ENCODE measurements around the gene SRGAP2B.
"Not testable (repeated sequence)": the region's sequence is repeated elsewhere in the genome, so short reads cannot be mapped to it uniquely, and the experiment has no call there.

SRGAP2B gene

DNA sequence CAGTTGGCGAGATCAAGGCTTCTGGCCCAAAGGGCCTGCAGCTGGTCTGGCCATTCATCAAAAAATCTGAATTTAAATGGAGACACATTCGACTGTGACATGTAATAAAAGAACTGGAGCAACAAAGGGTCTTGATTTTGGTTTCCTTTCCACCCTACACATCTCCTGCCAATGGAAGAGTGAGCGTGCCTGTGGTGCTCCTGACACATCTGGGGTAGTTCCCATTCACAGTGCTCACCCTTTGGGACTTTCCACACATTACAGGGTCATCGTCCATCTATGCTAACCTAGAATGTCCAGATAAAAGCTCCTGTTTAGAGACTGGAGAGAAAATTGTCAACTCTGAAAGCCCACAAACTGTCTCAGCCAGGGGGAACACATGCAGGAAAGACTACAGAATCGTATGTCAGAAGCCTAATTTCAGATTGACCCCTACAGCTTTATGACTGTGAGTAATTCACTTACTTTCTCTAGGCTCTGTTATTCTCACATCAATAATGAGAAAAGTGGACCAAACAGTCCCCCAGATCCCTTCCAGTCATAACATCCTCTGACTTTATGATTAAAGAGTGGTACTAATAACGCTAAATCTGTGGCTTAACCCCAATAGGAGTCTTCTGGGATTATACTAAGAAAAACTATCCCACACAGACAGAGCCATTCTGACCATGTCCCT lies 46.8 kb downstream of the SRGAP2B start:
- H3K4me3 ChIP-seq (ENCODE audit: low read depth, low read length); POLR2A ChIA-PET; H3K27ac ChIP-seq (ENCODE audit: extremely low read depth, low read depth, low read length); H3K4me1 ChIP-seq (ENCODE audit: control insufficient read depth, insufficient read depth, low read length); H3K9me3 ChIP-seq (ENCODE audit: control insufficient read depth, insufficient read depth, low read depth, low read length); H3K36me3 ChIP-seq (ENCODE audit: control insufficient read depth in 2 of 2, insufficient read depth in 1 of 2, low read length in 2 of 2); CTCF ChIA-PET: not testable (repeated sequence)

DNA sequence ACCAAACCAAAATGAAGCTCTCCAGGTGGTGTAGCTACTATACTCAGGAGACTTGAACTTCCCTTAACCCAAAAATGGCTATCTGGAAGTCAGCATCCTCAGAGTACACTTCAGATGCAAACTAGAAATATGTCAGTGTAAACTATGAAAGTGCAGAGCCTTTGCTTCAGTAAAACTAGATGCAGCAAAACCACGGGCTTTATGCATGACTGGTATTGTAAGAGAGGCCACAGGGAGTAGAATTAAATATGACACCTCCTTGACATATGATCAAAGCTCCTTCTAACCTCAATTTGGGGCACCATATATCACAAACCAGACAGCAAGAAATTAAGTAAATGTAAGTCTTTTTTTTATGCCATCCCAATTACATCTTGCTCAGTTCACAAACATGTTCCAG lies 47.6 kb downstream of the SRGAP2B start:
- POLR2A ChIA-PET; H3K9me3 ChIP-seq (ENCODE audit: control insufficient read depth, insufficient read depth, low read depth, low read length); H3K4me1 ChIP-seq (ENCODE audit: control insufficient read depth, insufficient read depth, low read length); H3K36me3 ChIP-seq (ENCODE audit: control insufficient read depth in 2 of 2, insufficient read depth in 1 of 2, low read length in 2 of 2); H3K4me3 ChIP-seq (ENCODE audit: low read depth, low read length); H3K27ac ChIP-seq (ENCODE audit: extremely low read depth, low read depth, low read length); CTCF ChIA-PET: not testable (repeated sequence)

DNA sequence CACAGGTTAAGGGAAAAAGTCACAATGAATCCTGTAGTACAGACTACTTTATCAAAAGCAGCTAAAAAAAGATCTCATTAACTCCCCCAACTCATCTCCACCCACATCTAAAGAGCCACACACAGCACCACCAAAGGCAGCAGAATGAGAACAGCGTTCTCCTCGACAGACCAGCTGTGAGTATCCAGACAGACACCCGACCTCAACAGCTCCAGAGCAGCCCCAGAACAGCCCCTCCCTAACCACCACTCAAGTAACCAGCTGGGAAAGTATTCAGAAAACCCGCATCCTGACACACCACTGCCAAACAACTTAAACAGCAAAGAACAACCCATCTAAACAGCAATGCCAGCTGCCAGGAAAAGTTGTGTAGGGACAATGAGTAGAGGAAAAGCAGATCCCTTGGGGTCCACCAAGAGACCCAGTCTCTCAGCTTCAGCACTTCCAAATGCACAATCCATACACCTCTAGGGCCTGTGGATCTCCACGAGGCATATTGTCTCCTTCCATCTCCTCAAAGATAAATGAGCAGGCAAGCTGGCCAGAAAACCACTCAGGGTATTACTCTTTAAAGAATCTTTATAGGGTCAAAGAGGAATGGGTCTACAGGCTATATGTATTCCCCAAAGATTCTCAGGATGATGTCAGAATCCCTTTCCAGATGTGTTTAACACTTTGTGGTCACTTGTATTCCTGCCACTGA lies 49.4 kb downstream of the SRGAP2B start:
- POLR2A ChIA-PET; CTCF ChIA-PET; H3K27ac ChIP-seq (ENCODE audit: extremely low read depth, low read depth, low read length); H3K36me3 ChIP-seq (ENCODE audit: control insufficient read depth in 2 of 2, insufficient read depth in 1 of 2, low read length in 2 of 2); H3K4me3 ChIP-seq (ENCODE audit: low read depth, low read length); H3K9me3 ChIP-seq (ENCODE audit: control insufficient read depth, insufficient read depth, low read depth, low read length); H3K4me1 ChIP-seq (ENCODE audit: control insufficient read depth, insufficient read depth, low read length): not testable (repeated sequence)

DNA sequence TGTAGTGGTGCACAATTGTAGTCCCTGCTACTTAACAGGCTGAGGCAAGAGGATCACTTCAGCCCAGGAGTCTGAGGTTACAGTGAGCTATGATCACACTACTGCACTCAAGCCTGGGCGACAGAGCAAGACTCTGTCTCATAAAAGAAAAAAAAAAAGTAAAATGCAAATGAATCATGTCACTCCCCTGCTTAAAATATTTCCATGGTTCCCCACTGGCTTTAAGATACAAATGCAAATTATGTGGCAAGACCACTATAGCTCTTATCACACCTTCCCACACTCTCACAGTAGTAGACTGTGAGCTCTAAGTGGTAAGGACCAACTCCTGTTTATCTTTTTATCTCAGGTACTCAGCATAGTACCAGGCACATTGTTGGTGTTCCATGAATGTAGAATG lies 53.6 kb downstream of the SRGAP2B start:
- H3K36me3 ChIP-seq (ENCODE audit: control insufficient read depth in 2 of 2, insufficient read depth in 1 of 2, low read length in 2 of 2); CTCF ChIA-PET; H3K4me1 ChIP-seq (ENCODE audit: control insufficient read depth, insufficient read depth, low read length); POLR2A ChIA-PET; H3K4me3 ChIP-seq (ENCODE audit: low read depth, low read length); H3K9me3 ChIP-seq (ENCODE audit: control insufficient read depth, insufficient read depth, low read depth, low read length); H3K27ac ChIP-seq (ENCODE audit: extremely low read depth, low read depth, low read length): not testable (repeated sequence)

DNA sequence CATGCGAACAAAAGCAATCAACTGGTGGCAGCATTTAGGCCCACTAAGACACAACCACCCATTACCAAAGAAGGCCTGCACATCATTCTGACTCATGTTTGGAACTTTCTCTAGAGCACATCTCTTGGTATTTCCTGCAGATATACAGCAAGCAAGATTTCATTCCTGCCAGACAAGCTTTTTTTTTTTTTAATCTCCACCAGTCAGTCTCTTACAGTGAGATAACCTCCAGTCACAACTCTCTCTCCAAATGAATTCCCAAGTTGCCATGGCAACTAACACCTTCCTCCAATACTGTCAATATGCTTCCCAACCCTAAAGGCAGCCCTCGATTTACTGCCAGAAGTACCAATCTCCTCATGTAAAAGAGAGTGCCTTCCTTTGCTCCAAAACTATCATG lies 59.1 kb downstream of the SRGAP2B start:
- H3K36me3 ChIP-seq (ENCODE audit: control insufficient read depth in 2 of 2, insufficient read depth in 1 of 2, low read length in 2 of 2); H3K4me1 ChIP-seq (ENCODE audit: control insufficient read depth, insufficient read depth, low read length); H3K4me3 ChIP-seq (ENCODE audit: low read depth, low read length); POLR2A ChIA-PET; H3K9me3 ChIP-seq (ENCODE audit: control insufficient read depth, insufficient read depth, low read depth, low read length); H3K27ac ChIP-seq (ENCODE audit: extremely low read depth, low read depth, low read length); CTCF ChIA-PET: not testable (repeated sequence)

DNA sequence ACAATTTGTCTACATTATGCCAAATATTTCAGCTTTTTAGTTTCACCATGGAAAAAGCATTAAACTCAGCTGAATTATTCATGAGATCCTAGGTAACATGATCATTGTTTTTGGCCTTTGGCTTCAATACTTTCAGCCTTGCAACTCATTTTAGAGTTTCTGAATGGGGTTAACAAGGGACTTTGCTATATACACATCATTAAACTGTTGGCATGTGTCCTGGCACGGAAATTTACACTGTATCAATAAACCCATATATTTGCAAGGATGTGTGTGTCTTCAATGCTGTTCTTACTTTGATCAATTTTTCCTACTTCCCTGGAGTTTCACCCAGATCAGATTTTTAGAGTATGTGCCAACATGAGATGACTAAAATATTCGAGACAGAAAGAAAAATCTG lies 61.6 kb downstream of the SRGAP2B start:
- CTCF ChIA-PET; H3K9me3 ChIP-seq (ENCODE audit: control insufficient read depth, insufficient read depth, low read depth, low read length); H3K4me1 ChIP-seq (ENCODE audit: control insufficient read depth, insufficient read depth, low read length); H3K36me3 ChIP-seq (ENCODE audit: control insufficient read depth in 2 of 2, insufficient read depth in 1 of 2, low read length in 2 of 2); H3K27ac ChIP-seq (ENCODE audit: extremely low read depth, low read depth, low read length); POLR2A ChIA-PET; H3K4me3 ChIP-seq (ENCODE audit: low read depth, low read length): not testable (repeated sequence)

DNA sequence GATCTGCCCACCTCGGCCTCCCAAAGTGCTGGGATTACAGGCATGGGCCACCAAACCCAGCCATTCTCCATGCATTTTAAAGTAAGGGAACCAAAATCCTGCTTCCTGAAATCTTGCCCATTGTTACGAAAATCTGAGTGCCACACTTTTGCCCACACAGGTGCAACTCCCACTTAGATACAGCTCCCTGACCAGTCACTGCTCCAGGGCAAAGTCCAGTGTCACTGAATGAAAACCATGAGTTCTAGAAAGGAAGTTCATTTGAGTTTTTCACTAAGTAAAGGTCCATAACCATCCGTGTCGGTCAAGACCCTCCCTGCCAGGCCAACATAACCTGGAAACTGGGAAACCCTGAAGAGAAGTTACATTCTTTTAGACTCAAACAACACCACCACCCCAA lies 67.9 kb downstream of the SRGAP2B start:
- POLR2A ChIA-PET; H3K4me3 ChIP-seq (ENCODE audit: low read depth, low read length); H3K4me1 ChIP-seq (ENCODE audit: control insufficient read depth, insufficient read depth, low read length); H3K36me3 ChIP-seq (ENCODE audit: control insufficient read depth in 2 of 2, insufficient read depth in 1 of 2, low read length in 2 of 2); CTCF ChIA-PET; H3K9me3 ChIP-seq (ENCODE audit: control insufficient read depth, insufficient read depth, low read depth, low read length); H3K27ac ChIP-seq (ENCODE audit: extremely low read depth, low read depth, low read length): not testable (repeated sequence)

DNA sequence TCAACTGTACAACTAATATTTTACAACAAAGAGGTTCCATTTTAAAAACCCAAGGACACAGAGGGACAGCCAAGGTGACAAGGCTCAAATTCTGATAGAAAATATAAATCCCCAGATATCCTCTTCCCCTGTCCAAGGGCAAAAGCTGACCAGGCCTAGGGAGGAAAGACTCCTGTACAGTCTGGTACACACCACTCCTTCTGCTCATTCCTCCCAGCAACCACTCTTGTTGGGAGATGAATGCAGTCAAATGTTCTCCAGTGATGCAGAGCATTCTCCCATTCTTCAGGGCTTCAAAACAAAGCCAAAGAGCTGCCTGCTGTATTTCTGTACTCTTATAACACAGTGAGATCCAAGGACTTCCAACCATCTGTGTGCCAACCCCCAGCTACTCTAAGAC lies 69.8 kb downstream of the SRGAP2B start:
- H3K4me3 ChIP-seq (ENCODE audit: low read depth, low read length); H3K36me3 ChIP-seq (ENCODE audit: control insufficient read depth in 2 of 2, insufficient read depth in 1 of 2, low read length in 2 of 2); H3K9me3 ChIP-seq (ENCODE audit: control insufficient read depth, insufficient read depth, low read depth, low read length); POLR2A ChIA-PET; CTCF ChIA-PET; H3K27ac ChIP-seq (ENCODE audit: extremely low read depth, low read depth, low read length); H3K4me1 ChIP-seq (ENCODE audit: control insufficient read depth, insufficient read depth, low read length): not testable (repeated sequence)

DNA sequence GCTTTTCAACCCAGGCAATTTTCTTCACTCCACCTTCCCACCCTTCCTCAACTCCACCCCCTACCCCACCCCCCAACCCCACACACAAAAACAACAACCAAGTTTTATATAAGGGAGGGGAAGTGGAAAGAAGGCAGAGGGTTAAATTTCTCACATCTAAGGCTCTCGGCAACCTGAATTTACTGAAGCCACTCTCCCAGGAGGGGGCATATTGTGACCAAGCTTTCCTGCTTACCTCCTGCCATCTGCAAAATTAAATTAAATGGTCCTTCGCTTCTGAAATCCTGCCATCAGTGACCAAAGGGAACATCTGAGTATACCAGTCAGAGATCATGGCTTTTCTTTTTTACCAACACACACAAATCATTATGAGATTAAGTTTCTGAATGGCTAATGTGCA lies 72.9 kb downstream of the SRGAP2B start:
- H3K9me3 ChIP-seq (ENCODE audit: control insufficient read depth, insufficient read depth, low read depth, low read length); H3K4me3 ChIP-seq (ENCODE audit: low read depth, low read length); CTCF ChIA-PET; H3K4me1 ChIP-seq (ENCODE audit: control insufficient read depth, insufficient read depth, low read length); H3K36me3 ChIP-seq (ENCODE audit: control insufficient read depth in 2 of 2, insufficient read depth in 1 of 2, low read length in 2 of 2); H3K27ac ChIP-seq (ENCODE audit: extremely low read depth, low read depth, low read length); POLR2A ChIA-PET: not testable (repeated sequence)

DNA sequence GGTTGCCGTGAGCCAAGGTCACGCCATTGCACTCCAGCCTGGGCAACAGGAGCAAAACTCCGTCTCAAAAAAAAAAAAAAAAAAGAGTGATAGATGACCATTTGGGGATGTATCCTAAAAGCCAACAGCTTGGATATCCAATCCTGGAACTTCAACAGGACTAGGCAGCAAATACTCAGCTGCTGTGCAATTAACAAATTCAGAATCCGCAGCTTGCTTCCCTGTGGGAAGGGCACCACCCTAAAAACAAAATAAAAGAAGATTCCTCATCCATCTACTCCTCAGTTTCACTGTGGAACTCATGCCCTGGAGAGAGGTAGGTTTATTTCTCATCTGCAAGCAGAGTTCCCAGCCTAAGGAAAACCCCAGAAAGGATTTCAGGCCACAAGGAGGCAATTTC lies 73.4 kb downstream of the SRGAP2B start:
- H3K4me1 ChIP-seq (ENCODE audit: control insufficient read depth, insufficient read depth, low read length); H3K27ac ChIP-seq (ENCODE audit: extremely low read depth, low read depth, low read length); POLR2A ChIA-PET; H3K9me3 ChIP-seq (ENCODE audit: control insufficient read depth, insufficient read depth, low read depth, low read length); CTCF ChIA-PET; H3K4me3 ChIP-seq (ENCODE audit: low read depth, low read length); H3K36me3 ChIP-seq (ENCODE audit: control insufficient read depth in 2 of 2, insufficient read depth in 1 of 2, low read length in 2 of 2): not testable (repeated sequence)

Data from HEK293 (cell line).